OCI-LY3 (cell line): ENCODE results near the gene PITPNC1.

Experiments
- CTCF ChIP-seq: fragments of 200-600, 300-600 bp; sonication (generic); IDR thresholded peaks from 2 replicates; pipeline ENCODE4 v1.5.1; 2014; ENCODE audit warnings: antibody characterized with exemption, low read length, low read depth
- EZH2phosphoT487 ChIP-seq: fragments of 200-600 bp; shearing (Covaris generic); IDR thresholded peaks from 2 replicates; pipeline ENCODE4 v1.6.1; 2018; ENCODE audit warnings: antibody characterized with exemption, mixed run types, low read depth

GRCh38 chr17:67467500-67468455 lies 90.7 kb downstream of the PITPNC1 start:
- TF ChIP-seq CTCF (no peak), EZH2phosphoT487 (no peak)
